Esophagus squamous epithelium (tissue), 5 donors: ENCODE data around the gene LINC00305. TPM values are rescaled to one million over a fixed set of nuclear protein-coding genes. Genes with fewer than 3 reads are reported as not detected.

Experiments used
- DNase-seq: peaks from one replicate; lab custom pipeline; 2025; lab: John Stamatoyannopoulos, UW
- H3K27ac ChIP-seq, 4 donors: fragments of 200-600 bp; sonication (generic); one replicate each; pipeline ENCODE4 v1.5.1; 2016 to 2019; ENCODE audit warnings: mild to moderate bottlenecking in 1 of 4
- H3K27me3 ChIP-seq, 4 donors: fragments of 200-600 bp; sonication (generic); 1 replicate in 3 of 4; 2 replicates in 1 of 4; pipeline versions ENCODE4 v1.5.1 to v1.6.0; 2017 to 2021; ENCODE audit warnings: antibody characterized with exemption in 1 of 4
- H3K36me3 ChIP-seq, 3 donors: fragments of 200-600 bp; sonication (generic); one replicate each; pipeline ENCODE4 v1.5.1; 2016 to 2019
- H3K4me1 ChIP-seq, 3 donors: fragments of 200-600 bp; sonication (generic); one replicate each; pipeline ENCODE4 v1.5.1; 2017 to 2019
- H3K4me3 ChIP-seq, 4 donors: fragments of 200-600 bp; sonication (generic); 1 replicate in 3 of 4; 2 replicates in 1 of 4; pipeline ENCODE4 v1.5.1; 2016 to 2019; ENCODE audit warnings: mild to moderate bottlenecking in 2 of 4, moderate library complexity in 1 of 4
- H3K9me3 ChIP-seq, 3 donors: fragments of 200-600 bp; sonication (generic); one replicate each; pipeline ENCODE4 v1.5.1; 2016 to 2019
- CTCF ChIP-seq, 6 experiments: fragments of 450-650 bp in 4 of 6; fragments of 200-600 bp in 2 of 6; sonication (generic) in 2 of 6; IDR thresholded peaks; one replicate each; pipeline ENCODE4 v1.5.1; 2016 to 2019; ENCODE audit warnings: antibody characterized with exemption in 6 of 6, mild to moderate bottlenecking in 4 of 6, moderate library complexity in 4 of 6
- POLR2A ChIP-seq, 4 donors: fragments of 450-650 bp; IDR thresholded peaks; one replicate each; pipeline ENCODE4 v1.6.1; 2017; ENCODE audit warnings: antibody characterized with exemption in 4 of 4, mild to moderate bottlenecking in 4 of 4, moderate library complexity in 3 of 4
- WGBS, 2 donors: methylation state at CpG; one replicate each; pipeline ENCODE4 v1.1.5; 2018; 5-methylcytosine and 5-hydroxymethylcytosine counted together
- intact Hi-C: fragments of 100-400 bp; cut with DNase I; formaldehyde crosslinking; loops from one replicate; pipeline ENCODE4 v1.15.0; 2022
- total RNA-seq, 4 donors: library from RNA; depleted of rRNA; stranded (reverse); fragments of >200 nt; gene quantifications; one replicate each; pipeline ENCODE4 v1.1.0, GENCODE V29; 2016
- donor health status: DM: yes; HTN: yes; CAD: no.

Gene LINC00305
- total RNA-seq, 4 donors from 2014 or later: not detected

- Histone ChIP-seq H3K9me3 (no peaks in the 10 kb centered on the region), H3K4me1 (no peaks in the 10 kb centered on the region), H3K4me3 (no peak overlapping the region), H3K36me3 (no peaks in the 10 kb centered on the region), H3K27me3 (no peaks in the 10 kb centered on the region), H3K27ac (no peak overlapping the region)
- 32 to 40% methylated on average over 1 of the region's 1 CpG for WGBS, 2 donors
- TF ChIP-seq POLR2A (IDR thresholded peaks at IDR 0.05) (no peak), CTCF (IDR thresholded peaks at IDR 0.05) (no peak)
- intact Hi-C loops: no loop called here
- DNase-seq: no peak
These were observed 31.3 kb upstream of the LINC00305 start for GRCh38 chr18:64180171-64180570.

- no peaks in the 10 kb centered on the region for H3K36me3 ChIP-seq
- TF ChIP-seq POLR2A (IDR thresholded peaks at IDR 0.05) (no peak), CTCF (IDR thresholded peaks at IDR 0.05) (no peak)
- H3K9me3 ChIP-seq: no peaks in the 10 kb centered on the region
- H3K27ac ChIP-seq: no peak overlapping the region
- WGBS, 2 donors: 51 to 58% methylated on average over 5 of the region's 5 CpGs
- intact Hi-C loops: no loop called here
- DNase-seq: no peak
- H3K4me3 ChIP-seq: no peak overlapping the region
- no peaks in the 10 kb centered on the region for H3K4me1 ChIP-seq
- no peaks in the 10 kb centered on the region for H3K27me3 ChIP-seq
These were observed 30.7 kb upstream of the LINC00305 start for GRCh38 chr18:64179556-64180080.

- no peaks in the 10 kb centered on the region for H3K27me3 ChIP-seq
- intact Hi-C loops: no loop called here
- 42 to 48% methylated on average over 5 of the region's 5 CpGs for WGBS, 2 donors
These were observed 30.0 kb upstream of the LINC00305 start for GRCh38 chr18:64178860-64179259.

GRCh38 chr18:64175432-64175831 lies 26.5 kb upstream of the LINC00305 start:
- no peaks in the 10 kb centered on the region for H3K36me3 ChIP-seq
- no peak overlapping the region for H3K4me3 ChIP-seq
- H3K27ac ChIP-seq: no peak overlapping the region
- WGBS, 2 donors: 57 to 59% methylated on average over 7 of the region's 7 CpGs
- no peaks in the 10 kb centered on the region for H3K27me3 ChIP-seq
- no peak for DNase-seq
- TF ChIP-seq CTCF (IDR thresholded peaks at IDR 0.05) (no peak), POLR2A (IDR thresholded peaks at IDR 0.05) (no peak)
- no peaks in the 10 kb centered on the region for H3K4me1 ChIP-seq
- H3K9me3 ChIP-seq: no peaks in the 10 kb centered on the region
- intact Hi-C loops: no loop called here

More at GRCh38 chr18:64178860-64179259, 30.0 kb upstream of the LINC00305 start:
- H3K4me3 ChIP-seq: no peak overlapping the region
- H3K27ac ChIP-seq: no peak overlapping the region
- TF ChIP-seq POLR2A (IDR thresholded peaks at IDR 0.05) (no peak), CTCF (IDR thresholded peaks at IDR 0.05) (no peak)
- no peaks in the 10 kb centered on the region for H3K36me3 ChIP-seq
- H3K4me1 ChIP-seq: no peaks in the 10 kb centered on the region
- no peaks in the 10 kb centered on the region for H3K9me3 ChIP-seq
- no peak for DNase-seq

- TF ChIP-seq POLR2A (IDR thresholded peaks at IDR 0.05) (no peak), CTCF (IDR thresholded peaks at IDR 0.05) (no peak)
- WGBS, 2 donors: 35 to 63% methylated on average over 1 of the region's 1 CpG
- intact Hi-C loops: no loop called here
These were observed 22.7 kb upstream of the LINC00305 start for GRCh38 chr18:64171576-64171975.

More at GRCh38 chr18:64171576-64171975, 22.7 kb upstream of the LINC00305 start:
- DNase-seq: no peak
- Histone ChIP-seq H3K27me3 (no peaks in the 10 kb centered on the region), H3K4me1 (no peaks in the 10 kb centered on the region), H3K27ac (no peak overlapping the region), H3K36me3 (no peaks in the 10 kb centered on the region), H3K9me3 (no peaks in the 10 kb centered on the region), H3K4me3 (no peak overlapping the region)
